GOT3 (cell line): ENCODE measurements around the gene FAM229A.
"Not testable (repeated sequence)": the region's sequence is repeated elsewhere in the genome, so short reads cannot be mapped to it uniquely, and the experiment has no call there.

Experiments
- DNase-seq: peaks from one replicate; lab custom pipeline; 2025; ENCODE audit warnings: mixed read lengths; lab: John Stamatoyannopoulos, UW

FAM229A gene

GRCh38 chr1:32377541-32378220, 15.4 kb upstream of the FAM229A start:
- DNase-seq = no peak

- no peak for DNase-seq
These were observed 13.9 kb upstream of the FAM229A start for GRCh38 chr1:32376199-32376598.

GRCh38 chr1:32373996-32374592, 11.8 kb upstream of the FAM229A start:
- no peak for DNase-seq

- no peak for DNase-seq
These were observed 10.0 kb upstream of the FAM229A start for GRCh38 chr1:32372149-32372756.

GRCh38 chr1:32367912-32368635, 5.8 kb upstream of the FAM229A start:
- no peak for DNase-seq

- DNase-seq = no peak
These were observed 3.2 kb upstream of the FAM229A start for GRCh38 chr1:32365445-32365844.

GRCh38 chr1:32364836-32365235, 2.6 kb upstream of the FAM229A start:
- DNase-seq = no peak

- DNase-seq = no peak
These were observed 1.4 kb upstream of the FAM229A start for GRCh38 chr1:32363713-32364112.

- DNase-seq = no peak
These were observed 411 bp downstream of the FAM229A start for GRCh38 chr1:32361674-32362473.

GRCh38 chr1:32361308-32361673, 994 bp downstream of the FAM229A start:
- no peak for DNase-seq

GRCh38 chr1:32358435-32358834, 3.9 kb downstream of the FAM229A start:
- DNase-seq = no peak

- DNase-seq = no peak
These were observed 4.7 kb downstream of the FAM229A start for GRCh38 chr1:32357614-32358013.

GRCh38 chr1:32356478-32356877, 5.8 kb downstream of the FAM229A start:
- DNase-seq = no peak

- not testable (repeated sequence) for DNase-seq
These were observed 6.5 kb downstream of the FAM229A start for GRCh38 chr1:32355778-32356177.

- DNase-seq = no peak
These were observed 8.3 kb downstream of the FAM229A start for GRCh38 chr1:32353886-32354570.

GRCh38 chr1:32353431-32353830, 8.9 kb downstream of the FAM229A start:
- no peak for DNase-seq

GRCh38 chr1:32352831-32353383, 9.4 kb downstream of the FAM229A start:
- no peak for DNase-seq

- no peak for DNase-seq
These were observed 10.0 kb downstream of the FAM229A start for GRCh38 chr1:32352239-32352745.

GRCh38 chr1:32351399-32352238, 10.7 kb downstream of the FAM229A start:
- DNase-seq = peak; percentile 43
